Lung microvascular endothelial cell (primary cell): ENCODE results near the gene TRMT10C. TPM values are rescaled to one million over a fixed set of nuclear protein-coding genes. Genes with fewer than 3 reads are reported as not detected.
A peak's percentile ranks its signal among the peaks of the same experiment; 100 is the strongest.
"Not testable (repeated sequence)": the region's sequence is repeated elsewhere in the genome, so short reads cannot be mapped to it uniquely, and the experiment has no call there.

ENCODE experiments used
- DNase-seq, 2 donors: peaks; one replicate each; pipeline versions ENCODE4 v3.0.0 to v3.0.0-alpha.2; 2010; ENCODE audit warnings: low read depth in 2 of 2
- total RNA-seq: library from RNA; depleted of rRNA; stranded (reverse); fragments of >200 nt; gene quantifications from 2 replicates; pipeline ENCODE4 v1.2.1, GENCODE V29; 2014

The TRMT10C gene
- total RNA-seq, 1 donor from 2014 or later, result 25.2 TPM

GRCh38 chr3:101548527-101549105, 13.1 kb upstream of the TRMT10C start:
- no peak for DNase-seq

DNA sequence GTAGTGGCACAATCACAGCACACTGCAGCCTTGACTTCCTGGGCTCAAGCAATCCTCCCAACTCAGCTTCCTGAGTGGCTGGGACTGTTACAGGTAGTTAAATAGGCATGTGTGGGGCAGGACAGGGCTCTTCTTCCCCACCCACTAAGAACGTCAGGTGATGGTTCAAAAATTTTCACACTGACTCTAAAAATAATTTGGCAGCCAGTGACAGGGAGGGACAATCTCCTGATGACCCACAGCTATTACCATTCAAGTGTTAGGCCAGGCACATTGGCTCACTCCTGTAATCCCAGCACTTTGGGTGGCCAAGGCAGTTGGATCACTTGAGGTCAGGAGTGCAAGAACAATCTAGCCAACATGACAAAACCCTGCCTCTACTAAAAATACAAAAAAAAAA, 12.2 kb upstream of the TRMT10C start:
- DNase-seq, result no peak

- not testable (repeated sequence) for DNase-seq
These were observed 10.1 kb upstream of the TRMT10C start for GRCh38 chr3:101551359-101552081.

- not testable (repeated sequence) for DNase-seq
These were observed 8.3 kb upstream of the TRMT10C start for GRCh38 chr3:101553381-101553780.

GRCh38 chr3:101556064-101556463, 5.6 kb upstream of the TRMT10C start:
- DNase-seq, result no peak

DNA sequence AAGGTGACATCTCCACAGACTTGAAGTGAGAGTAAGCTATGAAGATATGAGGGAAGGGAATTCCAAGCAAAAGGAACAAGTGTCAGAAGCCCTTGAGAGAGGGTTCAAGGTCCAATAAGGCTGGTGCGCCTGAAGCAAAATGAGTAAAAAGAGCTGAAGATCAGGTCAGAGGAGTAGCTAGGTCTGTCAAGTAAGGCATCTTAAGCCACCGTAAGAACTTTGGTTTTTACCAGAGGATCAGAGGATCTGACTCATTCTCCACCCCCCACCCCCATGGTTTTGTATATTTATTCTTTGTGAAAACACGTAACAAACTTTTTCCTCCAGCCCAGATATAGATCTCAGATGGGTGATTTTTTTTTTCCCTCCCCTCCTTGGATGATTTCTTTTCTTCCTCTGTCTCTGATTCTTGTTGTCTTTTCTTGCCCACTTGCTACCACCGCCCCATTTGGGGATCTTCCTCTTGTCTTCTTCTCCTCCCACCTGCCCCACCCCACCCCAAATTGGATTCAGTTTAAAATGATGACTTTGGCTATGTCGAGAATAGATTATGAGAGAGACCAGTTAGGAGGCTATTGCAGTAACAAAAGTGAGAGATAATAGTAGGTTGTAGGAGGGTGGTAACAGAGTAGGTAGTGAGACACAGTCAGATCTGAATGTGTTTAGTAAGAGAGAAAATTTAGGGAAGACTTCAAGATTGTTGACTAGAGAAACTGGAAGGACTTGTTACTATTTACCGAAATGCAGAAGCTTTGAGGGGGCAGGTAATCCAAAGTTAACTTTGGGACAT, 6.1 kb downstream of the TRMT10C start:
- peak in 1 of 2 donors; percentile 63 for DNase-seq

GRCh38 chr3:101571028-101571895, 9.6 kb downstream of the TRMT10C start:
- DNase-seq, result no peak

GRCh38 chr3:101573449-101574387, 12.1 kb downstream of the TRMT10C start, which contains the start of gene PCNP:
Gene PCNP (plus strand): TSS chr3:101574180. CDS start chr3:101574216, 36 bp downstream.
- peak; percentile 100 for DNase-seq

DNA sequence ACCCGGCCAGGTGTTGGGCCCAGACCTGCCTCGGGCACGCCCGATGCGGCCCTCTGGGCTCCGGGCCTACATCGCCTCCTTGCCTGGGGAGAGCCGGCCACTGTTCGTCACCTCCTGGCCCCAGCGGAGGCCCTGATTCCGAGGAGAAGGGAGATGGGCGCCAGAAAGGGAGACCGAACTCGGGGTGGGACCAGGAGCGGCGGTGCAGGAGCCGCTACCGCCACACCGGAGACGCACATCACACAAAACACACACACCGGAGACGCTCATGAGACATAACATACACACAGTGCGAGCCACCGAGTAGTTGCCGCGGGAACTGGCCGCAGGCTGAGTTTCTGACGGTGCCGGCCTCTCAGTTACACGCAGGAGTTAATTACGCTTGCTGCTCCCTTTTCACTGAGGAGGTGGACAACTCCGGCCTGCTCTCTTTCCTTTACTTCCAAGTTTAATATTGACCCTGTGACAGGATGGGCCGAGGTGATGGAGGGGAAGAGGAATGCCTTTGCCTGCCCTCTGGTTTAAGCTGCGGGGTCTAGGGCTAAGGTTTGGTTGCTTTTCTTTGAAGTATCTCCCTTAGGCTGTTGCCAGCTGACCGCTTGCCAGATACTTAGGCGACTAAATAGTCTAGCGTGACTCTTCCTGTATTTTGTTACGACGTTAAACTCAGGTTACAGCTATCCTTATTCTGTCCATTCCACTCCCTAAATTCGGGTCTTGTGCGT, 12.9 kb downstream of the TRMT10C start:
- peak; percentile 61 to 63 for DNase-seq

DNA sequence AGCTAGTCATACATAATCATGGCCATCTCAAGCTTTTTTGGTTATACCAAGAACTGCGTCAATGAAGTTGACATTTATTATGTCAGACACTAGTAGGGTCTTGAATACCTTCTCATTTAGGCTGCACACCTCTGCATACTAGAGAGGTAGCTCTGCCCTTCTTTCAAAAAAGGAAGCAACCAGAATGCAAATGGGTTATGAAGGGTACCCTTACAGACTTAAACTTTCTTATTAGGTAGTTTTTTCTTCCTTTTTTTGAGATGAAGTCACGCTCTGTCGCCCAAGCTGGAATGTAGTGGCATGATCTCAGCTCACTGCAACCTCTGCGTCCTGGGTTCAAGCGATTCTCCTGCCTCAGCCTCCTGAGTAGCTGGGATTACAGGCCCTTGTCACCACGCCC, 15.6 kb downstream of the TRMT10C start:
- no peak for DNase-seq

- peak in 1 of 2 donors; percentile 48 for DNase-seq
These were observed 26.9 kb downstream of the TRMT10C start for GRCh38 chr3:101588616-101589015.

DNA sequence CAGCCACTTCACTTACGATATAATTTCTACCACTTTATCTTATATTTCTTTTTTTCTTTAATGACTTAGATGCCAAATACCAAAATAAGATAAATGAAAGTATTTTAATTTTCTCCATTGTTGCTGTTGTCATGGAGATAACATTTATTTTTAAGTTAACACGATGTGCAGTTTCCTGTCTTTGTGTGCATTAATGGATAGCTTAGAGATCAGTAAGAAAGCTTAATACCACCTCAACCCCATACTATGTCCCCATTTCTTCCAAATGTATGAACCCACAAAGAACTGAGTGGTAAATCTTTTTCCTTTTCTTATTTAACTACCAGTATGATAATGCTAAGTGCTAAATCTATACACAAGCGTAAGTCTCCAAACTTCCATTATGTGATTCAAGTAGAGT, 29.4 kb downstream of the TRMT10C start:
- DNase-seq, result peak; percentile 55 to 59

- no peak for DNase-seq
These were observed 41.1 kb downstream of the TRMT10C start for GRCh38 chr3:101602731-101603130.

DNA sequence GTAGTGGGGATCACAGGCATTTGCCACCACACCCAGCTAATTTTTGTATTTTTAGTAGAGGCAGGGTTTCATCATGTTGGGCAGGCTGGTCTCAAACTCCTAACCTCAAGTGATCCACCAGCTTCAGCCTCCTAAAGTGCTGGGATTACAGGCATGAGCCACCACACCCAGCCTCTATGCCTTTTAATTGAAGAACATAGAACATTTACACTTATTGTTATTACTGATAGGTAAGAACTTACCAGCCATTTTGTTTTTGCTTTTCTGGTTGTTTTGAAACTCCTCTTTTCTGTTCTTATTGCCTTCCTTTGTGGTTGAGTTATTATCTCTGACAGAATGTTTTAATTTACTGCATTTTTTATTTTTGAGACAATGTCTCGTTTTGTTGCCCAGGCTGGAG, 41.5 kb downstream of the TRMT10C start:
- DNase-seq, result no peak

- DNase-seq, result not testable (repeated sequence)
These were observed 43.7 kb downstream of the TRMT10C start for GRCh38 chr3:101605398-101605797.

DNA sequence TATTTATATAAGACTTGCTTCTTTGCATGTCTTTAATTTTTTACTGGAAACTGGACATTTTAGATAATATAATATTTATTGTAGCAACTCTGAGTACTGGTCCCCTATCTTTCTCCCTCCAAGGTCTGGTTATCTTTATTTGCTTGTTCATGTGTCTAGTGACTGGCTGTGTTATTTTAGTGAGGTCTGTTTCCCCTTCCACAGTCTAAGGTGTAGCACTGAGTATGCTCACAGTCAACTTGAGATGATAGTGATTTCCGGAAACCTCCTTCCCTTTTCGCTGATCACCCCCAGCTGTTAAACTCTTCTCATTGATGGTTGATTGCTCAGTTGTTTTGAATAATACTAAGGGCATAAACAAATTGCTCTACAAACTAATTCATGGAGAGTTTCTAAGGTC, 49.4 kb downstream of the TRMT10C start:
- DNase-seq, result no peak

DNA sequence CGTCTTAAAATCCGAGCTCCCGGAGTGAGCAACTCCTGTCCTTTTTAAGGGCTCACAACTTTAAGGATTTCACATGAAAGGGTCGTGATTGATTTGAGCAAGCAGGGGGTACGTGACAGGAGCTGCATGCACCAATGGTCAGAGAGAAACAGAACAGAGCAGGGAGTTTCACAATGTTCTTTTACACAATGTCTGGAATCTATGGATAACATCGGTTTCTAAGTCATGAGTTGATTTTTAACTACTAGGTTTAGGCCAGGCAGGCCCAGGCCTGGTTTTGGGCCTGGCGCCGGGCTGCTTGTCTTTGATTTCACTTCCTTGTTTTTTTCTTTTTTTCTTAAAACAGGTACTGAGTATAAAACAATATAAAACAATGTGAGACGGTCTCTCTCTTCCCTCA, 51.3 kb downstream of the TRMT10C start:
- DNase-seq, result not testable (repeated sequence)

GRCh38 chr3:101615525-101615924, 53.9 kb downstream of the TRMT10C start:
- DNase-seq, result no peak
